Measurements from ENCODE around the gene GABRG3.

GABRG3 gene

GRCh38 chr15:27463525-27464088 lies 492.6 kb downstream of the GABRG3 start:
- no peak for DNase-seq (ENCODE audit: low read depth, low spot score)

GRCh38 chr15:27464941-27465612 lies 494.1 kb downstream of the GABRG3 start:
- DNase-seq (ENCODE audit: low read depth, low spot score) = no peak

GRCh38 chr15:27466758-27467157 lies 495.8 kb downstream of the GABRG3 start:
- DNase-seq (ENCODE audit: low read depth, low spot score) = no peak

GRCh38 chr15:27468151-27468591 lies 497.2 kb downstream of the GABRG3 start:
- DNase-seq (ENCODE audit: low read depth, low spot score) = no peak

GRCh38 chr15:27473845-27474244 lies 502.9 kb downstream of the GABRG3 start:
- no peak for DNase-seq (ENCODE audit: low read depth, low spot score)

GRCh38 chr15:27475395-27475794 lies 504.4 kb downstream of the GABRG3 start:
- DNase-seq (ENCODE audit: low read depth, low spot score) = no peak

- no peak for DNase-seq (ENCODE audit: low read depth, low spot score)
These were observed 508.5 kb downstream of the GABRG3 start for GRCh38 chr15:27479296-27480140.

- DNase-seq (ENCODE audit: low read depth, low spot score) = no peak
These were observed 509.2 kb downstream of the GABRG3 start for GRCh38 chr15:27480141-27480530.

- DNase-seq (ENCODE audit: low read depth, low spot score) = no peak
These were observed 509.7 kb downstream of the GABRG3 start for GRCh38 chr15:27480642-27481041.

- no peak for DNase-seq (ENCODE audit: low read depth, low spot score)
These were observed 510.8 kb downstream of the GABRG3 start for GRCh38 chr15:27481768-27482167.

GRCh38 chr15:27482287-27482686 lies 511.3 kb downstream of the GABRG3 start:
- DNase-seq (ENCODE audit: low read depth, low spot score) = peak; percentile 74

- DNase-seq (ENCODE audit: low read depth, low spot score) = no peak
These were observed 512.1 kb downstream of the GABRG3 start for GRCh38 chr15:27483124-27483523.

GRCh38 chr15:27485265-27485664 lies 514.3 kb downstream of the GABRG3 start:
- no peak for DNase-seq (ENCODE audit: low read depth, low spot score)

- peak; percentile 10 for DNase-seq (ENCODE audit: low read depth, low spot score)
These were observed 515.1 kb downstream of the GABRG3 start for GRCh38 chr15:27486051-27486450.

GRCh38 chr15:27486683-27487647 lies 516.0 kb downstream of the GABRG3 start:
- DNase-seq (ENCODE audit: low read depth, low spot score) = peak; percentile 44

GRCh38 chr15:27487846-27488245 lies 516.9 kb downstream of the GABRG3 start:
- DNase-seq (ENCODE audit: low read depth, low spot score) = no peak

- peak; percentile 62 for DNase-seq (ENCODE audit: low read depth, low spot score)
These were observed 520.0 kb downstream of the GABRG3 start for GRCh38 chr15:27490867-27491595.

GRCh38 chr15:27491666-27492621 lies 521.0 kb downstream of the GABRG3 start:
- peak; percentile 96 for DNase-seq (ENCODE audit: low read depth, low spot score)

GRCh38 chr15:27495963-27496459 lies 525.0 kb downstream of the GABRG3 start:
- DNase-seq (ENCODE audit: low read depth, low spot score) = no peak
